ENCODE measurements around the gene HIVEP2.

HIVEP2 gene

DNA sequence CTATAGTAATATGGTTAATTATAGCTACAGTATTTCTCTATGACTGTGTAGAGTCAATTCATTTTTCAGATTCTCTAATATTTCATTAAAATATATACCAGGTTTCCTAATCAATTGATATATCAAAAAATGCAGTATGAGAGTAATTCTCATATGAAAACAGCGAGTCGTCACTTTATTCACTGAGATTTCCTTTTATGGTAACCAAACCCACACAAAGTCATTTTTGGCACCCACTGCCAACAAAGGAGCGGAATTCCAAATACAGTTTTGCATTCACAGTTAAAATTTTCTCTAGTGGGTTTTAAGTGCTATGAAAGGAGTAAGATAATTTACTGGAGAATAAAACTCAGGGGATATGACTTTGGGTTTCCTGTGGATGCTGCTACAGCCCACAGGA lies 163.8 kb downstream of the HIVEP2 start:
- no peak for TF ChIP-seq CTCF (IDR thresholded peaks at IDR 0.05)

DNA sequence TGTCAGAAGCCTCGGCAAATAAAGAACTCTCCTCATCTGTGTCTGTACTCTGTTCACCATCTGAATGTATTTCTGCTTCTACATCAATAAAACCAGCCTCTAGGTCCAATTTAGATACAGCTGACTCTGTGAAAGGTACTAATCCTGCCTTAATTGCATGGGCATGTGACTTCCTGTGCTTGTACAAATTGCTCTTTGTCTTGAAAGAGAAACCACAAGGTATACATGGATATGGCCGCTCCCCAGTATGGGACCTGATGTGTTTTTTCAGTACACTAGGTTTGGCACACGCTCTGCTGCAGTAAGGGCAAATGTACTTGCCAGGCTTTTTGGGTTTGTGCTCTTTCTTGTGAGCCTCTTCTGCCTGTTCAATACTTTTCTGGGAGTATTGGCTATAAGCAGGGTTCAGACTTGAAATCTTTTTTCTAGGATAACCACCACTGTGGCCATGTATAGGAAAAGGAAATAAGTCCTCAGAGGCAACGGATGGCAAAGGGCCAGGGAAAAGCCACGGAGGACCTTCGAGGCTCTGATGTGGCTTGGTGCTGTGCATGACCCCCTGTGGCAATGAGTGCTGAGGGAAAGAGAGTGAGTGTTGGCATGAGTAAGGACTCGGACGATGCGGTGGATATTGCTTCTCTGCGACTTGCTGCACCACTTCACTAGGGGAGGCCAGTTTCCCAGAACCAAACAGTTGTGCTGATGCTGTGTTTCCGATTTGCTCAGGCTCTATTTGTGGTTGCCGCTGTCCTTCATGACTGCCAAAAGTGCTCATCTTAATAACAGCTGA lies 170.9 kb downstream of the HIVEP2 start:
- no peak for TF ChIP-seq CTCF (IDR thresholded peaks at IDR 0.05)

DNA sequence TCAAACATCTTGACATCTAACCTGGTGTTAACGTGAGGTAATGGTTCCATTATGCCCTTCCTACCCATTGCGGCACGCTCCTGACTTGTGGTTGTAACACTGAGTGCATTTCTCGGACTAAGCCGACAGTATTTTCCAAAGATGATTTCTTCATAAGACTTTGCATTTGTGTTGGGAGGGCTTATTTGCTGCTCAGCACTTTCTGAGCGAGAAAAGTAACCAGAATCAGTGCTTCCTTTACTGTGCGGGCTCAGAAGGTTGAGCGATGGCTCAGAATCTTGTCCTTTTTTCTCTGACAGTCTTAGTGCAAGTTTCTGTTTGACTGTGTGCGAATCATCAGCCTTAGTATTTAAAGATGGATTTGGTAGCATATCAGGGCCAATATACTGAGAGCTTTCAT lies 171.7 kb downstream of the HIVEP2 start:
- TF ChIP-seq CTCF (IDR thresholded peaks at IDR 0.05) = no peak

- no peak for TF ChIP-seq CTCF (IDR thresholded peaks at IDR 0.05)
Measured at GRCh38 chr6:142771162-142771561, 173.8 kb downstream of the HIVEP2 start.

GRCh38 chr6:142765306-142765705 lies 179.7 kb downstream of the HIVEP2 start:
- TF ChIP-seq CTCF (IDR thresholded peaks at IDR 0.05) = no peak

DNA sequence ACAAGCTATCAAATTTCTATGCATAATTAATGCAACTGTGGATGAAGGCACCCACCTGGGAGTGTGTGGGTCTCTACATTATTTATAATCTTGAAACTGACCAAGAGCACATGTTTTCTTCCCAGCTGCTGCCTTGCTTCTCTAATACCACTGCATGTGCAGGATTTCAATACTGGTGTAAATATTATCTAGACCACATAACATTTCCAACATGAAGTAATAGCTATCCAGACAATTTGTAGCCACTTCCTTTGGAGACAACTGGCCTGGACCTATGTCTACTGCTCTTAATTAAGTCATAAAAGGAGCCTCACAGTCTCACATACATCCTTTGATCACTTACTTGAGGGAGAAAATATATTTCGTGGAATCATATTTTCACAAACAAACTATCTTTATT lies 180.7 kb downstream of the HIVEP2 start:
- no peak for TF ChIP-seq CTCF (IDR thresholded peaks at IDR 0.05)

DNA sequence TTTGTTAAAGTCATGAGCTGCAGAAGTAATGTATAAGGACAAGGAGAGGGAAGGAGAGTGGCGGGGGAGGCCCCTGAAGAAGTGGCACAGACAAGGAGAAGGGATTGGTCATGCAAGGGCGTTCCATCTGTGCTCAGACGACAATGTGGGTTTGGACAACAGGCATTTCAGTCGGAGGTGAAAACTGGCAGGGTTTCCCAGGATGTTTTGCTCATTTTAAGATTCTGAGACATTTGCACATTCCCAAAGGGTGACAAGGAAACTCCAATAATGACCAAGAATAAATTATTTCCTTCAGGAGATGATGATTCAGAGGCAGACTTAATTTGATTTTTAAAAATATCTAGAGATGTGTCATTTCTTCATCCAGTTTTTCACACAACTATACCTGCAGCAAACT lies 181.8 kb downstream of the HIVEP2 start:
- TF ChIP-seq CTCF (IDR thresholded peaks at IDR 0.05) = no peak

DNA sequence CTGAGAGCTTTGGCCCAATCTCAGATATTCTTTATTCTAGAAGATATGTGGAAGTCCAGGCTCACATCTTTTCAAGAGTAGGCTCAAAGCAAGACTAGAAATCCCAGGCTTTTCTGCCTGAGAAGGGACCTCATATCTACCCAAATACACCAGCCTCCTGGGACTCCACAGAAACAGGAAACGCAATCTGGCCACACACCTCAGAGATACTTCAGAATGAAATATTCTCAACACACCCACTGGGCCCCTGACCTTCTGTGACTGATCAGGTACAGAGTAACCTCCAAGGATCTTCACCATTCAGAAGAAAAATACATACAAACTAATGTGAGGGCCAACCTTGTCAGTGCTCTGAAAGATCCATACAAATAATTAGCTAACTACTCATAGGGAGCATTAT lies 183.2 kb downstream of the HIVEP2 start:
- no peak for TF ChIP-seq CTCF (IDR thresholded peaks at IDR 0.05)

All from LNCAP (cell line).